Measurements from ENCODE around the gene AKNA. TPM values are rescaled to one million over a fixed set of nuclear protein-coding genes. Genes with fewer than 3 reads are reported as not detected.

AKNA gene
- total RNA-seq, 1 donor from 2014 or later: 2.6 TPM

- Histone ChIP-seq H3K36me3 (ENCODE audit: control insufficient read depth, insufficient read depth, low read length) (no peaks in the 10 kb centered on the region), H3K27me3 (ENCODE audit: control insufficient read depth, insufficient read depth, low read length) (no peaks in the 10 kb centered on the region), H3K4me3 (ENCODE audit: low read depth, low read length) (no peak overlapping the region)
- TF ChIP-seq CTCF (IDR thresholded peaks at IDR 0.05; ENCODE audit: insufficient read depth, low read length, severe bottlenecking): no peak
- no peak for DNase-seq (ENCODE audit: low read depth)
- no peak for FAIRE-seq
Measured at GRCh38 chr9:114414346-114414745, 26.6 kb upstream of the AKNA start.

GRCh38 chr9:114413861-114414301 lies 26.1 kb upstream of the AKNA start:
- no peak for FAIRE-seq
- DNase-seq (ENCODE audit: low read depth): no peak

DNA sequence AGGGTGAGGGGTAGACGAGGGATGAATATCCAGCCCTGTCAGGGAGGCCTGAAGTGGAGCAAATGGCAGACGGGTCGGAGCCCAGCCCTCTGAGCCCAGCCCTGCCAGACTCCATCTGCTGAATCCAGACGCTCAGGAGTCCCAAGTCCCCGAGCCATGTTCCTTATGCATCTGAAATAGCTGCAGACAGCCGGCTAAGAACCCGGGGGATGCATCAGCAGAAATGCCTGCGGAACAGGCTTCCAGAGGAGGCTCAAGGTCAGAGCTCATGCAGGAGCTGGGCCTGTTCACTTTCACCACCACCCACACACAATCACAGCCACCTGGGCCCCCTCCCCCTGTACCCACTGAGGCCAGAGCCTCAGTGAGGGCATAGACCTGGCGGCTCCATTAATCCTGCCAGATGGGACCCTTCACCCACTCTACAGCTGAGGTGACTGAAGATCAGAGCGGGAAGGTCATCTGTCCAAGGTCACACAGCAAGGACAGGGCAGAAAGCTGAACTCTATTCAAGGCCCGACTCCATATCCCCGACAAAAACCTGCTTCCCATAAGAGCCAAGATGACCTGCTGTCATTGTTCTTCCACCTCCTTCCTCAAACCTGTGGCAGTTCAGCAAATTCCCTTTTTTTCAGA lies 24.4 kb upstream of the AKNA start:
- FAIRE-seq: no peak
- TF ChIP-seq CTCF (IDR thresholded peaks at IDR 0.05; ENCODE audit: insufficient read depth, low read length, severe bottlenecking): no peak
- DNase-seq (ENCODE audit: low read depth): no peak
- Histone ChIP-seq H3K4me3 (ENCODE audit: low read depth, low read length) (no peak overlapping the region), H3K27me3 (ENCODE audit: control insufficient read depth, insufficient read depth, low read length) (peaks cover 2% of the 10 kb centered on the region), H3K36me3 (ENCODE audit: control insufficient read depth, insufficient read depth, low read length) (no peaks in the 10 kb centered on the region)

More at GRCh38 chr9:114413861-114414301, 26.1 kb upstream of the AKNA start:
- no peaks in the 10 kb centered on the region for H3K36me3 ChIP-seq (ENCODE audit: control insufficient read depth, insufficient read depth, low read length)
- TF ChIP-seq CTCF (IDR thresholded peaks at IDR 0.05; ENCODE audit: insufficient read depth, low read length, severe bottlenecking): no peak
- no peaks in the 10 kb centered on the region for H3K27me3 ChIP-seq (ENCODE audit: control insufficient read depth, insufficient read depth, low read length)
- no peak overlapping the region for H3K4me3 ChIP-seq (ENCODE audit: low read depth, low read length)

DNA sequence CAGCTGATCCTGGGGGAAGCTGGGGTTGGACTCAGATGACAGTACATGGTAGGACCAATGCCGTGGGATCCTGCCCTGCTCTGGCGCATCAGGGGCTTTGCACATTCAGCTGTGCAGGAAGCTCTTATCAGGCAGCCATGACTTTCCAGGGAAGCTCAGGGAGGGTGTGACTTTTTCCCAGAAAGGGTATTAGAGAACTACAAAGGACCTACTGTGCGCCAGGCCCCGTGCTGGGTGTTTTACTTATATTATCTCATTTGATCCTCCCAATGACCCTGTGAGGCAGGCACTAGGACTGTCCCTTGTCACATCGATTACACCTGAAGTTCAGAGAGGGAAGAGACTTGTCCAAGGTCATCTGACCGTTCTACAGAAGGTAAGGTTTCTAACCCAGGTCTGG lies 23.7 kb upstream of the AKNA start:
- TF ChIP-seq CTCF (IDR thresholded peaks at IDR 0.05; ENCODE audit: insufficient read depth, low read length, severe bottlenecking): no peak
- DNase-seq (ENCODE audit: low read depth) (no peak), FAIRE-seq (no peak)
- Histone ChIP-seq H3K27me3 (ENCODE audit: control insufficient read depth, insufficient read depth, low read length) (peaks cover 2% of the 10 kb centered on the region), H3K4me3 (ENCODE audit: low read depth, low read length) (no peak overlapping the region), H3K36me3 (ENCODE audit: control insufficient read depth, insufficient read depth, low read length) (no peaks in the 10 kb centered on the region)

DNA sequence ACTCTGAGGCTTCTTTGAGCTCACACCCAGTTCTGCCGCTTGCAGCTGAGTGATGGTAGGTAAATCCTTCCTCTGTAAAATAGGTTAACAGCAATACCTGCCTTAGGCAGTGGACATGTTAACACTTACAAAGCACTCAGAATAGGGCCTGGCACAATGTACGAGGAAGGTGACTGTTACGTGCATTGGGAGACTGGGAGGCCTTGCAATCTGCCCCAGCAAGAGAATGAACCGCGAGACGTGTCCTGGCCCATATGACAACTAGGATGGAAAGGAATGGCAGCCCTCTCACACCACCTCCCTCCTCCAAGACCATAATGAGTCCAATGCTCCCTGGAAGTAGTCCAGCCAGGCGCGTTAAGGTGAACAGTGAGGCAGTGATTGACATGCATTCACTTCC lies 23.1 kb upstream of the AKNA start:
- TF ChIP-seq CTCF (IDR thresholded peaks at IDR 0.05; ENCODE audit: insufficient read depth, low read length, severe bottlenecking): no peak
- H3K36me3 ChIP-seq (ENCODE audit: control insufficient read depth, insufficient read depth, low read length): no peaks in the 10 kb centered on the region
- FAIRE-seq (peak; percentile 32), DNase-seq (ENCODE audit: low read depth) (peak; percentile 84)
- peaks cover 2% of the 10 kb centered on the region for H3K27me3 ChIP-seq (ENCODE audit: control insufficient read depth, insufficient read depth, low read length)
- H3K4me3 ChIP-seq (ENCODE audit: low read depth, low read length): no peak overlapping the region

DNA sequence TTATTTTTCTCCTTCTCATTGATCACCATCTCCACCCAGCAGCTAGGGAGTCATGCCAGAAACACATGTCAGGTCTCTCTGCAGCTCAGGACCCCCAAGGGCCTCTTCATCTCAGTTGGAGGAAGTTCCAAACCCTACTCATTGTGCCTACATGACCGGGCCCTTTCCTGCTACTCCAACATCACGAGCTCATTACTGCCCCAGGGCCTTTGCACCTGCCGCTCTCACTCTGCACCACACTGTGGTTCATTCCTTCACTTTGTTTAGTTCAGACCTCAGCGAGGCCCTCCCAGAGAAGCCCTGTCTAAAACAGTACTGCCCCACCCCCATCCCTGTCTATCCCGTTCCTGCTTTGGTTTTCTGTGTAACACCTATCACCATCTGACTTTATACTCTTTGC lies 22.1 kb upstream of the AKNA start:
- Histone ChIP-seq H3K36me3 (ENCODE audit: control insufficient read depth, insufficient read depth, low read length) (no peaks in the 10 kb centered on the region), H3K27me3 (ENCODE audit: control insufficient read depth, insufficient read depth, low read length) (peaks cover 2% of the 10 kb centered on the region), H3K4me3 (ENCODE audit: low read depth, low read length) (no peak overlapping the region)
- FAIRE-seq: no peak
- no peak for DNase-seq (ENCODE audit: low read depth)
- TF ChIP-seq CTCF (IDR thresholded peaks at IDR 0.05; ENCODE audit: insufficient read depth, low read length, severe bottlenecking): no peak
